Neutrophil (primary cell): ENCODE measurements around the gene THSD1.
"Not testable (repeated sequence)": the region's sequence is repeated elsewhere in the genome, so short reads cannot be mapped to it uniquely, and the experiment has no call there.

Experiments used
- H3K27ac ChIP-seq: fragments of 200-600 bp; sonication (generic); 2 replicates; pipeline ENCODE4 v1.5.1; 2016; ENCODE audit warnings: mild to moderate bottlenecking, moderate library complexity
- H3K27me3 ChIP-seq: fragments of 200-600 bp; sonication (generic); 2 replicates; pipeline ENCODE4 v1.6.0; 2016; ENCODE audit warnings: mild to moderate bottlenecking
- H3K36me3 ChIP-seq: fragments of 200-600 bp; sonication (generic); 2 replicates; pipeline ENCODE4 v1.5.1; 2017
- H3K4me1 ChIP-seq, 2 experiments: fragments of 200-600 bp in 1 of 2; sonication (generic) in 1 of 2; 1 replicate in 1 of 2; 2 replicates in 1 of 2; pipeline versions ENCODE4 v1.5.1 to v1.6.1; 2013 to 2016; ENCODE audit warnings: low read depth in 1 of 2, low read length in 1 of 2, mild to moderate bottlenecking in 1 of 2, moderate library complexity in 1 of 2; ENCODE audit not compliant: control insufficient read depth in 1 of 2, insufficient read depth in 1 of 2
- H3K4me3 ChIP-seq, 2 experiments: fragments of 200-600 bp in 1 of 2; sonication (generic) in 1 of 2; 1 replicate in 1 of 2; 2 replicates in 1 of 2; pipeline ENCODE4 v1.5.1; 2013 to 2016; ENCODE audit warnings: low read depth in 1 of 2, low read length in 1 of 2, mild to moderate bottlenecking in 1 of 2, moderate library complexity in 1 of 2
- H3K9me3 ChIP-seq: fragments of 200-600 bp; sonication (generic); 2 replicates; pipeline ENCODE4 v1.5.1; 2016
- TF ChIP-seq, protein P1 (sequence below): fragments of 200-600 bp; sonication (generic); IDR thresholded peaks from 2 replicates; pipeline ENCODE4 v1.5.1; 2016; ENCODE audit warnings: antibody characterized with exemption

THSD1 gene

GRCh38 chr13:52414963-52415362, 9.0 kb upstream of the THSD1 start:
- Histone ChIP-seq H3K4me3 (no peak overlapping the region), H3K36me3 (peaks cover 57% of the 10 kb centered on the region), H3K4me1 (no peaks in the 10 kb centered on the region), H3K27ac (no peak overlapping the region), H3K27me3 (no peaks in the 10 kb centered on the region), H3K9me3 (no peaks in the 10 kb centered on the region)
- TF ChIP-seq, protein P1, sequence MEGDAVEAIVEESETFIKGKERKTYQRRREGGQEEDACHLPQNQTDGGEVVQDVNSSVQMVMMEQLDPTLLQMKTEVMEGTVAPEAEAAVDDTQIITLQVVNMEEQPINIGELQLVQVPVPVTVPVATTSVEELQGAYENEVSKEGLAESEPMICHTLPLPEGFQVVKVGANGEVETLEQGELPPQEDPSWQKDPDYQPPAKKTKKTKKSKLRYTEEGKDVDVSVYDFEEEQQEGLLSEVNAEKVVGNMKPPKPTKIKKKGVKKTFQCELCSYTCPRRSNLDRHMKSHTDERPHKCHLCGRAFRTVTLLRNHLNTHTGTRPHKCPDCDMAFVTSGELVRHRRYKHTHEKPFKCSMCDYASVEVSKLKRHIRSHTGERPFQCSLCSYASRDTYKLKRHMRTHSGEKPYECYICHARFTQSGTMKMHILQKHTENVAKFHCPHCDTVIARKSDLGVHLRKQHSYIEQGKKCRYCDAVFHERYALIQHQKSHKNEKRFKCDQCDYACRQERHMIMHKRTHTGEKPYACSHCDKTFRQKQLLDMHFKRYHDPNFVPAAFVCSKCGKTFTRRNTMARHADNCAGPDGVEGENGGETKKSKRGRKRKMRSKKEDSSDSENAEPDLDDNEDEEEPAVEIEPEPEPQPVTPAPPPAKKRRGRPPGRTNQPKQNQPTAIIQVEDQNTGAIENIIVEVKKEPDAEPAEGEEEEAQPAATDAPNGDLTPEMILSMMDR, result no peak

DNA sequence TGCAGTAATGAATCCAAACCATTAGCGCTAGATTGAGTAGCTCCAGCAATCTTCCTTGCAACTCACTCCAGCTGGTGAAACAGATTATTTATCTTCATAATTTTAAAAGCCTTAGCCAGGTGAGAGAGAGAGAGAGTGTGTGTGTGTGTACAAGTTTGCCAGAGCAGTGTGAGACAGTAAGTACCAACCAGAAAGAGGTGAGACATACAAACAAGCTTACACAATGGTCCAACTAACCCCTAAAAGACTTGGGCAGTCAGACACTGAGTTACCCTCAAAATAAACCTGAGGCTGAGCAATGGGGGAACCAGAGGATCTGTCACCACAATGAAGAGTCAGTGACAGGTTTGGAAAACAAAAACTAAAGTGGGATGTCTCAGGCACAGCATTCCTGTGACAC, 8.1 kb upstream of the THSD1 start:
- TF ChIP-seq, protein P1, result no peak
- Histone ChIP-seq H3K27ac (no peak overlapping the region), H3K27me3 (no peaks in the 10 kb centered on the region), H3K4me1 (no peaks in the 10 kb centered on the region), H3K4me3 (no peak overlapping the region), H3K9me3 (no peaks in the 10 kb centered on the region), H3K36me3 (peaks cover 57% of the 10 kb centered on the region)

DNA sequence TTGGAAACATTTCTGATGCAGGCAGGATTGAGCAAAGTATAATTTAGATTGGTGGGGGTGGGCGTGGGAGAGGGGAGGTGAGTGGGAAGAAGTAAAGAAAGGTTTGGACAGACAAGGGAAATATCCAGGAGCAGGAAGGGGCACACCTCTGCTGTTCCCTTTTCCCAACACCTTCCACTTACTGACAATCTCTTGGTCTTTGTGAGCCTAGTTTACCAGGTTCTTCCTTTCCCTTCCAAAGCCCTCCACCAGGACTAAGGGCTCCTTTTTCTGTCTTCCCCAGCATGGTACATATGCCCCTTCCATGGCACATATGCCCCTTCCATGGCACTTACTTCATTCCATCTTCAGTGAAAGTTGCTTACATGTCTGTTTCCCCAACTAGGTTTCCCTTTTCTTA, 6.2 kb upstream of the THSD1 start:
- H3K27me3 ChIP-seq, result peaks cover 8% of the 10 kb centered on the region
- TF ChIP-seq, protein P1, result no peak
- H3K36me3 ChIP-seq, result peaks cover 41% of the 10 kb centered on the region
- H3K4me1 ChIP-seq, result no peaks in the 10 kb centered on the region
- H3K27ac ChIP-seq, result no peak overlapping the region
- no peak overlapping the region for H3K4me3 ChIP-seq
- H3K9me3 ChIP-seq, result no peaks in the 10 kb centered on the region

DNA sequence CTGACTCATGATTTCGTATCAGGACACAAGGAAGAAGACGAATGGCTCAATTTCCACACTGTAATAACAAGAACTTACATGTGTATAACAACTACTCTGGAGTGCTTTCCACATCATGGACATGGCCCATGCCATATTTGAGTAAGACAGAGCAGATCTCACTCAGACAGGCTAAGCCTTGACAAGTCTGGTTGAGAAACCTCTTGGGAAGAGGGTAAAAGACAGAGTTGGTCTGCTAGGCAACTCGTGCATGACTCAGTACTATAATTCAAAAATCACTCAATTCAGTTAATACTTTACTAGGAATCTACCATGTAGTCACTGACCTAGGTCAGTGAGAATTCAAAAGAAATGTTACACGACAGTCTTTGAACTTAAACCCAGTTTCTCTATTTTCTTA, 5.7 kb upstream of the THSD1 start:
- H3K27me3 ChIP-seq, result peaks cover 13% of the 10 kb centered on the region
- no peak overlapping the region for H3K27ac ChIP-seq
- no peaks in the 10 kb centered on the region for H3K4me1 ChIP-seq
- TF ChIP-seq, protein P1, result no peak
- H3K4me3 ChIP-seq, result no peak overlapping the region
- H3K36me3 ChIP-seq, result peaks cover 36% of the 10 kb centered on the region
- H3K9me3 ChIP-seq, result no peaks in the 10 kb centered on the region

GRCh38 chr13:52408071-52408658, 2.2 kb upstream of the THSD1 start:
- Histone ChIP-seq H3K27me3 (peaks cover 48% of the 10 kb centered on the region), H3K4me1 (peaks cover 3 to 16% of the 10 kb centered on the region in 2 experiments)
- H3K4me3 ChIP-seq, H3K9me3 ChIP-seq, H3K36me3 ChIP-seq, H3K27ac ChIP-seq: not testable (repeated sequence)

- H3K4me3 ChIP-seq, H3K36me3 ChIP-seq: not testable (repeated sequence)
Observed at GRCh38 chr13:52407436-52407835, 1.5 kb upstream of the THSD1 start.

DNA sequence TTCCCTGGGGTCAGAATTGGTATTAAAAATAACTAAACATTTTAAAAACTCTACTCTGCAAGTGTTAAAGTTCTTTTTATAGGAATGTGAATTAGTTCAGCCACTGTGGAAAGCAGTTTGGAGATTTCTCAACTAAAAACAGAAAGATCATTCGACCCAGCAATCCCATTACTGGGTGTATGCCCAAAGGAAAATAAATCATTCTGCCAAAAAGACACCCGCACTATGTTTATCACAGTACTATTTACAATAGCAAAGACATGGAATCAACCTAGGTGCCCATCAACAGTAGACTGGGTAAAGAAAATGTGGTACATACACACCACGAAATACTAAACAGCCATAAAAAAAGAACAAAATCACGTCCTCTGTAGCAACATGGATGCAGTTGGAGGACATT, 657 bp upstream of the THSD1 start:
- no peak overlapping the region for H3K4me3 ChIP-seq
- H3K36me3 ChIP-seq, result no peaks in the 10 kb centered on the region
- TF ChIP-seq, protein P1, result no peak
- H3K9me3 ChIP-seq, result no peaks in the 10 kb centered on the region
- no peak overlapping the region for H3K27ac ChIP-seq
- peaks cover 3 to 16% of the 10 kb centered on the region in 2 experiments for H3K4me1 ChIP-seq
- H3K27me3 ChIP-seq, result peaks cover 62% of the 10 kb centered on the region

More at GRCh38 chr13:52407436-52407835, 1.5 kb upstream of the THSD1 start:
- H3K4me1 ChIP-seq, result peaks cover 3 to 16% of the 10 kb centered on the region in 2 experiments
- H3K27me3 ChIP-seq, result peaks cover 55% of the 10 kb centered on the region
- not testable (repeated sequence) for H3K27ac ChIP-seq, H3K9me3 ChIP-seq
